WTC11 (cell line): ENCODE data around the gene LDB2. TPM values are rescaled to one million over a fixed set of nuclear protein-coding genes. Genes with fewer than 3 reads are reported as not detected.

Experiments used
- ATAC-seq: fragments of 200-7000 bp; cut with Tn5 transposase; 2 replicates; pipeline ENCODE4 v1.10.0; 2021; ENCODE audit warnings: mild to moderate bottlenecking, moderate library complexity
- CTCF ChIA-PET: fragments of 300-600 bp; sonication (Branson Sonifier 250); formaldehyde crosslinking; loops from one replicate; lab custom pipeline; 2021; ENCODE audit warnings: antibody characterized with exemption; lab: Charles Lee
- POLR2A ChIA-PET: fragments of 350-600 bp; sonication (Branson Sonifier 250); formaldehyde crosslinking; loops from one replicate; lab custom pipeline; 2021; ENCODE audit warnings: antibody characterized with exemption; lab: Charles Lee
- DNase-seq: peaks from one replicate; pipeline ENCODE4 v3.0.0; 2021; ENCODE audit warnings: low spot score
- H3K27ac Mint-ChIP-seq: 2 replicates; pipeline ENCODE4 v1.8.0; 2021; ENCODE audit warnings: mixed read lengths
- H3K27me3 Mint-ChIP-seq: 2 replicates; pipeline ENCODE4 v1.8.0; 2021; ENCODE audit warnings: low read depth, mild to moderate bottlenecking, moderate library complexity, mixed read lengths
- H3K36me3 Mint-ChIP-seq: 2 replicates; pipeline ENCODE4 v1.8.0; 2021; ENCODE audit warnings: mixed read lengths
- H3K4me1 Mint-ChIP-seq: 2 replicates; pipeline ENCODE4 v1.8.0; 2022; ENCODE audit warnings: mixed read lengths
- H3K4me3 Mint-ChIP-seq: 2 replicates; pipeline ENCODE4 v1.8.0; 2021; ENCODE audit warnings: mild to moderate bottlenecking, moderate library complexity, mixed read lengths
- H3K9me3 Mint-ChIP-seq: 2 replicates; pipeline ENCODE4 v1.8.0; 2021; ENCODE audit warnings: mixed read lengths
- AR ChIP-seq: fragments of 250-450 bp; sonication (Bioruptor Pico); IDR thresholded peaks from 2 replicates; pipeline ENCODE4 v1.9.0; 2021; ENCODE audit warnings: mild to moderate bottlenecking
- ATF1 ChIP-seq: sonication (generic); formaldehyde crosslinking; IDR thresholded peaks from 2 replicates; pipeline ENCODE4 v1.8.1; 2023; ENCODE audit warnings: mild to moderate bottlenecking, moderate library complexity, missing genetic modification reagents
- E2F1 ChIP-seq: sonication (generic); formaldehyde crosslinking; IDR thresholded peaks from 2 replicates; pipeline ENCODE4 v1.8.0; 2022; ENCODE audit warnings: mild to moderate bottlenecking, missing genetic modification reagents
- ESRRA ChIP-seq: sonication (generic); formaldehyde crosslinking; IDR thresholded peaks from 2 replicates; pipeline ENCODE4 v1.8.1; 2022; ENCODE audit warnings: mild to moderate bottlenecking, missing genetic modification reagents, borderline replicate concordance
- FOXJ3 ChIP-seq: sonication (generic); formaldehyde crosslinking; IDR thresholded peaks from 2 replicates; pipeline ENCODE4 v1.9.0; 2021; ENCODE audit warnings: missing genetic modification reagents, mild to moderate bottlenecking, borderline replicate concordance
- FOXP4 ChIP-seq: sonication (generic); formaldehyde crosslinking; IDR thresholded peaks from 2 replicates; pipeline ENCODE4 v1.8.0; 2022; ENCODE audit warnings: mild to moderate bottlenecking, missing genetic modification reagents
- HMGA2 ChIP-seq: fragments of 250-450 bp; sonication (Bioruptor Pico); IDR thresholded peaks from 2 replicates; pipeline ENCODE4 v1.4.0; 2021; ENCODE audit warnings: mild to moderate bottlenecking, moderate library complexity
- NFE2L1 ChIP-seq: sonication (generic); formaldehyde crosslinking; IDR thresholded peaks from 2 replicates; pipeline ENCODE4 v1.8.1; 2023; ENCODE audit warnings: missing genetic modification reagents
- SMAD3 ChIP-seq: sonication (generic); formaldehyde crosslinking; IDR thresholded peaks from 2 replicates; pipeline ENCODE4 v1.8.0; 2022; ENCODE audit warnings: missing genetic modification reagents, mild to moderate bottlenecking, borderline replicate concordance
- TCF7 ChIP-seq: sonication (generic); formaldehyde crosslinking; IDR thresholded peaks from 2 replicates; pipeline ENCODE4 v1.8.0; 2022; ENCODE audit warnings: mild to moderate bottlenecking, low read depth, missing genetic modification reagents, moderate library complexity
- total RNA-seq: library from RNA; stranded (reverse); gene quantifications from 3 replicates; pipeline ENCODE4 v1.2.3, GENCODE V29; 2021
- TF ChIP-seq, protein P1 (sequence below): sonication (generic); formaldehyde crosslinking; IDR thresholded peaks from 2 replicates; pipeline ENCODE4 v1.8.1; 2022; ENCODE audit warnings: missing genetic modification reagents, borderline replicate concordance
- TF ChIP-seq, protein P2 (sequence below): sonication (generic); formaldehyde crosslinking; IDR thresholded peaks from 2 replicates; pipeline ENCODE4 v1.8.1; 2023; ENCODE audit warnings: mild to moderate bottlenecking, missing genetic modification reagents, borderline replicate concordance
- TF ChIP-seq, protein P3 (sequence below): fragments of 250-450 bp; sonication (Bioruptor Pico); IDR thresholded peaks from 2 replicates; pipeline ENCODE4 v1.9.0; 2021; ENCODE audit warnings: mild to moderate bottlenecking, borderline replicate concordance
- TF ChIP-seq, protein P4 (sequence below): fragments of 250-450 bp; sonication (Bioruptor Pico); conservative IDR thresholded peaks from 2 replicates; pipeline ENCODE4 v1.9.0; 2021; ENCODE audit warnings: mild to moderate bottlenecking

Gene LDB2
- total RNA-seq, 1 experiment from 2014 or later = 62.4 TPM

DNA sequence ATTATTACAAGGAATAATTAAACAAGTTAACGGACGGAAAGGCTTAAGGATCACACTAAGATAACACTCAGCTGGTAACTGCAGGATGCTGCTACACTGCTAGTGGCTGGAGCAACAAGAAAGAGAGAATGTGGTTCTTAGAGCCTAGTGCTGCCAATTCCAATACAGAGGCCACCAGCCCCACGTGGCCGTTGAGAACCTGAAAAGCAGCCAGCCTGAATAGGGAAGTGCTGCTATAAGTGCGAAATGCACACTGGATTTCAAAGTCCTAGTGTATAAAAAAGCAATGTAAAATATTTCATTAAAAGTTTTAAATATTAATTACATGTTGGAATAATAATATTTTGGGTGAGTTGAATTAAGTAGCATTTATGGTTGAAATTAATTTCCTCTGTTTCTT, 414.9 kb downstream of the LDB2 start:
- no peak overlapping the region for H3K27ac Mint-ChIP-seq
- no peaks in the 10 kb centered on the region for H3K4me1 Mint-ChIP-seq
- no peak for TF ChIP-seq TCF7 (CRISPR knock-in tag)
- TF ChIP-seq AR (CRISPR knock-in tag) = no peak
- TF ChIP-seq, protein P1, sequence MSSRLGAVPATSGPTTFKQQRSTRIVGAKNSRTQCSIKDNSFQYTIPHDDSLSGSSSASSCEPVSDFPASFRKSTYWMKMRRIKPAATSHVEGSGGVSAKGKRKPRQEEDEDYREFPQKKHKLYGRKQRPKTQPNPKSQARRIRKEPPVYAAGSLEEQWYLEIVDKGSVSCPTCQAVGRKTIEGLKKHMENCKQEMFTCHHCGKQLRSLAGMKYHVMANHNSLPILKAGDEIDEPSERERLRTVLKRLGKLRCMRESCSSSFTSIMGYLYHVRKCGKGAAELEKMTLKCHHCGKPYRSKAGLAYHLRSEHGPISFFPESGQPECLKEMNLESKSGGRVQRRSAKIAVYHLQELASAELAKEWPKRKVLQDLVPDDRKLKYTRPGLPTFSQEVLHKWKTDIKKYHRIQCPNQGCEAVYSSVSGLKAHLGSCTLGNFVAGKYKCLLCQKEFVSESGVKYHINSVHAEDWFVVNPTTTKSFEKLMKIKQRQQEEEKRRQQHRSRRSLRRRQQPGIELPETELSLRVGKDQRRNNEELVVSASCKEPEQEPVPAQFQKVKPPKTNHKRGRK (CRISPR knock-in tag) = no peak
- no peak for TF ChIP-seq ESRRA (CRISPR knock-in tag)
- TF ChIP-seq HMGA2 (CRISPR knock-in tag) = no peak
- TF ChIP-seq, protein P2, sequence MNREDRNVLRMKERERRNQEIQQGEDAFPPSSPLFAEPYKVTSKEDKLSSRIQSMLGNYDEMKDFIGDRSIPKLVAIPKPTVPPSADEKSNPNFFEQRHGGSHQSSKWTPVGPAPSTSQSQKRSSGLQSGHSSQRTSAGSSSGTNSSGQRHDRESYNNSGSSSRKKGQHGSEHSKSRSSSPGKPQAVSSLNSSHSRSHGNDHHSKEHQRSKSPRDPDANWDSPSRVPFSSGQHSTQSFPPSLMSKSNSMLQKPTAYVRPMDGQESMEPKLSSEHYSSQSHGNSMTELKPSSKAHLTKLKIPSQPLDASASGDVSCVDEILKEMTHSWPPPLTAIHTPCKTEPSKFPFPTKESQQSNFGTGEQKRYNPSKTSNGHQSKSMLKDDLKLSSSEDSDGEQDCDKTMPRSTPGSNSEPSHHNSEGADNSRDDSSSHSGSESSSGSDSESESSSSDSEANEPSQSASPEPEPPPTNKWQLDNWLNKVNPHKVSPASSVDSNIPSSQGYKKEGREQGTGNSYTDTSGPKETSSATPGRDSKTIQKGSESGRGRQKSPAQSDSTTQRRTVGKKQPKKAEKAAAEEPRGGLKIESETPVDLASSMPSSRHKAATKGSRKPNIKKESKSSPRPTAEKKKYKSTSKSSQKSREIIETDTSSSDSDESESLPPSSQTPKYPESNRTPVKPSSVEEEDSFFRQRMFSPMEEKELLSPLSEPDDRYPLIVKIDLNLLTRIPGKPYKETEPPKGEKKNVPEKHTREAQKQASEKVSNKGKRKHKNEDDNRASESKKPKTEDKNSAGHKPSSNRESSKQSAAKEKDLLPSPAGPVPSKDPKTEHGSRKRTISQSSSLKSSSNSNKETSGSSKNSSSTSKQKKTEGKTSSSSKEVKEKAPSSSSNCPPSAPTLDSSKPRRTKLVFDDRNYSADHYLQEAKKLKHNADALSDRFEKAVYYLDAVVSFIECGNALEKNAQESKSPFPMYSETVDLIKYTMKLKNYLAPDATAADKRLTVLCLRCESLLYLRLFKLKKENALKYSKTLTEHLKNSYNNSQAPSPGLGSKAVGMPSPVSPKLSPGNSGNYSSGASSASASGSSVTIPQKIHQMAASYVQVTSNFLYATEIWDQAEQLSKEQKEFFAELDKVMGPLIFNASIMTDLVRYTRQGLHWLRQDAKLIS (CRISPR knock-in tag) = no peak
- TF ChIP-seq NFE2L1 (CRISPR knock-in tag) = no peak
- TF ChIP-seq, protein P3, sequence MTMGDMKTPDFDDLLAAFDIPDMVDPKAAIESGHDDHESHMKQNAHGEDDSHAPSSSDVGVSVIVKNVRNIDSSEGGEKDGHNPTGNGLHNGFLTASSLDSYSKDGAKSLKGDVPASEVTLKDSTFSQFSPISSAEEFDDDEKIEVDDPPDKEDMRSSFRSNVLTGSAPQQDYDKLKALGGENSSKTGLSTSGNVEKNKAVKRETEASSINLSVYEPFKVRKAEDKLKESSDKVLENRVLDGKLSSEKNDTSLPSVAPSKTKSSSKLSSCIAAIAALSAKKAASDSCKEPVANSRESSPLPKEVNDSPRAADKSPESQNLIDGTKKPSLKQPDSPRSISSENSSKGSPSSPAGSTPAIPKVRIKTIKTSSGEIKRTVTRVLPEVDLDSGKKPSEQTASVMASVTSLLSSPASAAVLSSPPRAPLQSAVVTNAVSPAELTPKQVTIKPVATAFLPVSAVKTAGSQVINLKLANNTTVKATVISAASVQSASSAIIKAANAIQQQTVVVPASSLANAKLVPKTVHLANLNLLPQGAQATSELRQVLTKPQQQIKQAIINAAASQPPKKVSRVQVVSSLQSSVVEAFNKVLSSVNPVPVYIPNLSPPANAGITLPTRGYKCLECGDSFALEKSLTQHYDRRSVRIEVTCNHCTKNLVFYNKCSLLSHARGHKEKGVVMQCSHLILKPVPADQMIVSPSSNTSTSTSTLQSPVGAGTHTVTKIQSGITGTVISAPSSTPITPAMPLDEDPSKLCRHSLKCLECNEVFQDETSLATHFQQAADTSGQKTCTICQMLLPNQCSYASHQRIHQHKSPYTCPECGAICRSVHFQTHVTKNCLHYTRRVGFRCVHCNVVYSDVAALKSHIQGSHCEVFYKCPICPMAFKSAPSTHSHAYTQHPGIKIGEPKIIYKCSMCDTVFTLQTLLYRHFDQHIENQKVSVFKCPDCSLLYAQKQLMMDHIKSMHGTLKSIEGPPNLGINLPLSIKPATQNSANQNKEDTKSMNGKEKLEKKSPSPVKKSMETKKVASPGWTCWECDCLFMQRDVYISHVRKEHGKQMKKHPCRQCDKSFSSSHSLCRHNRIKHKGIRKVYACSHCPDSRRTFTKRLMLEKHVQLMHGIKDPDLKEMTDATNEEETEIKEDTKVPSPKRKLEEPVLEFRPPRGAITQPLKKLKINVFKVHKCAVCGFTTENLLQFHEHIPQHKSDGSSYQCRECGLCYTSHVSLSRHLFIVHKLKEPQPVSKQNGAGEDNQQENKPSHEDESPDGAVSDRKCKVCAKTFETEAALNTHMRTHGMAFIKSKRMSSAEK = no peak
- no peak for TF ChIP-seq SMAD3 (CRISPR knock-in tag)
- no peak for TF ChIP-seq FOXJ3 (CRISPR knock-in tag)
- TF ChIP-seq, protein P4, sequence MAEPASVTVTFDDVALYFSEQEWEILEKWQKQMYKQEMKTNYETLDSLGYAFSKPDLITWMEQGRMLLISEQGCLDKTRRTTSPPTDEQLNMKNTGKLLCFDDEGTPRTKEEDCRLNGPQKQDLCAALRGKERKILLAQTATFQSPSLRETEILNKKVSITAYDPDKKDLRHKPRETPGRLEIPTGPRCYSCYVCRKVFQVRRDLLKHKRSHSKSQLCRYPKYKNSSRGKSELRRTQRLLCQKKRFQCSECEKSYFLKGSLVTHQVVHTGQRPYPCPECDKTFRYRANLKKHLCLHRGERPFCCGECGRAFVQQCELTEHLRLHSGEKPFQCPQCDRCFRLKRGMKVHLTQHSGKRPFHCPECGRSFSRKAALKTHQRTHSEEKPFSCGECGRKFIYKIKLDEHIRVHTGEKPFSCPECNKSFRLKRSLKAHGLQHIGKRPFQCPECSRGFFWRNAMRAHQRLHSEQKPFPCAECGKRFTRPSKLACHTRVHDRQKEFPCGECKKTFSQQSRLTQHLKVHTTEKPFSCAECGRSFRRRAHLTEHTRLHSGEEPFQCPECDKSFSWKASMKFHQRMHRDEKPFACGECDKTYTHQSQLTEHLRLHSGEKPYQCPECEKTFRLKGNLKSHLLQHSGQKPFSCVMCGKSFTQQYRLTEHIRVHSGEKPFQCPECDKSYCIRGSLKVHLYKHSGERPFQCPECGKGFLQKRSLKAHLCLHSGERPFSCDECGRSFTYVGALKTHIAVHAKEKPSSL (CRISPR knock-in tag) = no peak
- no peak for TF ChIP-seq E2F1 (CRISPR knock-in tag)
- no peak for TF ChIP-seq FOXP4
- no peak for TF ChIP-seq ATF1 (CRISPR knock-in tag)
- TF ChIP-seq, all 79 proteins: peak for 0
- ChIA-PET POLR2A (no interaction called here), CTCF (no interaction called here)
- Mint-ChIP-seq H3K27me3 (peaks cover 3% of the 10 kb centered on the region; the same call in 1 of the 2 replicates), H3K4me3 (no peak overlapping the region), H3K36me3 (peaks cover 3% of the 10 kb centered on the region; the same call in 1 of the 2 replicates), H3K9me3 (peaks cover 12% of the 10 kb centered on the region)
- DNase-seq (no peak), ATAC-seq (no peak)
